SK-N-SH treated with all-trans-retinoic acid at 6 μM for 48 hours (cell line): ENCODE data around the gene PARD3B.

Experiments used
- ATAC-seq: fragments of 200-7000 bp; cut with Tn5 transposase; 3 replicates; pipeline ENCODE4 v1.9.1; 2020; ENCODE audit warnings: mild to moderate bottlenecking, moderate library complexity
- ARNTL ChIP-seq: fragments of 450-650 bp; formaldehyde crosslinking; IDR thresholded peaks from 2 replicates; pipeline ENCODE4 v1.5.0; 2020; ENCODE audit warnings: low read depth, mild to moderate bottlenecking, moderate library complexity, borderline replicate concordance
- BACH2 ChIP-seq: fragments of 250-450 bp; sonication (Bioruptor Pico); IDR thresholded peaks from 2 replicates; pipeline ENCODE4 v1.9.0; 2021; ENCODE audit warnings: mild to moderate bottlenecking, borderline replicate concordance
- CSDC2 ChIP-seq: fragments of 250-450 bp; sonication (Bioruptor Pico); IDR thresholded peaks from 2 replicates; pipeline ENCODE4 v1.5.0; 2020; ENCODE audit warnings: mild to moderate bottlenecking, moderate library complexity
- ESRRG ChIP-seq: fragments of 250-450 bp; sonication (Bioruptor Pico); IDR thresholded peaks from 2 replicates; pipeline ENCODE4 v1.6.1; 2021; ENCODE audit warnings: mild to moderate bottlenecking
- GLIS3 ChIP-seq: fragments of 250-450 bp; sonication (Bioruptor Pico); IDR thresholded peaks from 2 replicates; pipeline ENCODE4 v1.5.0; 2020; ENCODE audit warnings: mild to moderate bottlenecking, moderate library complexity
- ISL1 ChIP-seq: fragments of 250-450 bp; sonication (Bioruptor Pico); IDR thresholded peaks from 2 replicates; pipeline ENCODE4 v2.1.2; 2022; ENCODE audit warnings: mild to moderate bottlenecking, moderate library complexity
- OSR1 ChIP-seq: fragments of 250-450 bp; sonication (Bioruptor Pico); IDR thresholded peaks from 2 replicates; pipeline ENCODE4 v1.8.0; 2022; ENCODE audit warnings: moderate library complexity, mild to moderate bottlenecking, inconsistent platforms
- PATZ1 ChIP-seq: fragments of 250-450 bp; sonication (Bioruptor Pico); IDR thresholded peaks from 2 replicates; pipeline ENCODE4 v1.8.0; 2020; ENCODE audit warnings: mild to moderate bottlenecking, moderate library complexity, borderline replicate concordance
- POU6F1 ChIP-seq: fragments of 250-450 bp; sonication (Bioruptor Pico); IDR thresholded peaks from 2 replicates; pipeline ENCODE4 v1.8.0; 2021; ENCODE audit warnings: low read depth, mild to moderate bottlenecking, moderate library complexity, borderline replicate concordance
- PPARA ChIP-seq: fragments of 250-450 bp; sonication (Bioruptor Pico); IDR thresholded peaks from 2 replicates; pipeline ENCODE4 v1.5.0; 2020; ENCODE audit warnings: mild to moderate bottlenecking, borderline replicate concordance
- RARB ChIP-seq: fragments of 250-450 bp; sonication (Bioruptor Pico); IDR thresholded peaks from 2 replicates; pipeline ENCODE4 v1.8.0; 2021; ENCODE audit warnings: mild to moderate bottlenecking, moderate library complexity
- SNAI2 ChIP-seq: fragments of 250-450 bp; sonication (Bioruptor Pico); IDR thresholded peaks from 2 replicates; pipeline ENCODE4 v1.5.0; 2020; ENCODE audit warnings: mild to moderate bottlenecking, moderate library complexity
- TCF4 ChIP-seq: fragments of 250-450 bp; sonication (Bioruptor Pico); IDR thresholded peaks from 2 replicates; pipeline ENCODE4 v1.8.0; 2021; ENCODE audit warnings: mild to moderate bottlenecking, moderate library complexity, borderline replicate concordance
- TOX ChIP-seq: fragments of 250-450 bp; sonication (Bioruptor Pico); IDR thresholded peaks from 2 replicates; pipeline ENCODE4 v1.8.0; 2021; ENCODE audit warnings: mild to moderate bottlenecking, moderate library complexity, borderline replicate concordance
- ZC3H10 ChIP-seq: fragments of 250-450 bp; sonication (Bioruptor Pico); IDR thresholded peaks from 2 replicates; pipeline ENCODE4 v1.5.1; 2021; ENCODE audit warnings: mild to moderate bottlenecking, moderate library complexity
- ZFP3 ChIP-seq: fragments of 250-450 bp; sonication (Bioruptor Pico); IDR thresholded peaks from 2 replicates; pipeline ENCODE4 v1.5.0; 2020; ENCODE audit warnings: mild to moderate bottlenecking, moderate library complexity
- ZFP30 ChIP-seq: fragments of 450-650 bp; formaldehyde crosslinking; IDR thresholded peaks from 2 replicates; pipeline ENCODE4 v1.5.0; 2022; ENCODE audit warnings: mild to moderate bottlenecking, moderate library complexity
- ZNF565 ChIP-seq: fragments of 450-650 bp; formaldehyde crosslinking; conservative IDR thresholded peaks from 2 replicates; pipeline ENCODE4 v1.5.0; 2020; ENCODE audit warnings: low read depth, mild to moderate bottlenecking, moderate library complexity
- ZNF70 ChIP-seq: fragments of 450-650 bp; formaldehyde crosslinking; IDR thresholded peaks from 2 replicates; pipeline ENCODE4 v1.5.0; 2020; ENCODE audit warnings: mild to moderate bottlenecking, moderate library complexity
- ZNF8 ChIP-seq: fragments of 450-650 bp; formaldehyde crosslinking; IDR thresholded peaks from 2 replicates; pipeline ENCODE4 v1.5.0; 2020; ENCODE audit warnings: mild to moderate bottlenecking, moderate library complexity
- TF ChIP-seq, protein P1 (sequence below): fragments of 250-450 bp; sonication (Bioruptor Pico); IDR thresholded peaks from 2 replicates; pipeline ENCODE4 v1.5.1; 2021; ENCODE audit warnings: mild to moderate bottlenecking, moderate library complexity
- TF ChIP-seq, protein P2 (sequence below): fragments of 250-450 bp; sonication (Bioruptor Pico); IDR thresholded peaks from 2 replicates; pipeline ENCODE4 v1.5.0; 2020; ENCODE audit warnings: mild to moderate bottlenecking, moderate library complexity
- TF ChIP-seq, protein P3 (sequence below): fragments of 250-450 bp; sonication (Bioruptor Pico); IDR thresholded peaks from 2 replicates; pipeline ENCODE4 v1.5.1; 2020; ENCODE audit warnings: low read depth, mild to moderate bottlenecking, moderate library complexity

Gene PARD3B

DNA sequence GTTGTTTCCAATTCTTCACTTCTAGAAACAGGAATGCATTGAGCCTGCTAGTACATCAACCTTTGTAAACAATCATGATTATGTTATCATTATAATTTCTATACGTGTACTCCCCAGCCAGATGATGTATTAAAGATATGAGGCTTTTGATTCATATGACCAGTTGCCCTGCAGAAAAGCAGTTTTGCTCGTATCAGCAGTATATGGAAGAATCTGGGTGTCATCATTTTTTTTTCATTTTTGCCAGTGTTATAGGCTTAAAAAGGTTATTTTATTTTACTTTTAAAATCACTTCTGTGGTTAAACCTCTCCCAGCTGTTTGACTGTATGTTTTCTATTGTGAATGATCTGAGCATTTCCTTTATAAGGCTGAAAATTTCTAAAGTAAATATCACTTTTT lies 665.2 kb downstream of the PARD3B start (continued):
- TF ChIP-seq POU6F1: no peak
- TF ChIP-seq ZNF70: no peak
- TF ChIP-seq, protein P1, sequence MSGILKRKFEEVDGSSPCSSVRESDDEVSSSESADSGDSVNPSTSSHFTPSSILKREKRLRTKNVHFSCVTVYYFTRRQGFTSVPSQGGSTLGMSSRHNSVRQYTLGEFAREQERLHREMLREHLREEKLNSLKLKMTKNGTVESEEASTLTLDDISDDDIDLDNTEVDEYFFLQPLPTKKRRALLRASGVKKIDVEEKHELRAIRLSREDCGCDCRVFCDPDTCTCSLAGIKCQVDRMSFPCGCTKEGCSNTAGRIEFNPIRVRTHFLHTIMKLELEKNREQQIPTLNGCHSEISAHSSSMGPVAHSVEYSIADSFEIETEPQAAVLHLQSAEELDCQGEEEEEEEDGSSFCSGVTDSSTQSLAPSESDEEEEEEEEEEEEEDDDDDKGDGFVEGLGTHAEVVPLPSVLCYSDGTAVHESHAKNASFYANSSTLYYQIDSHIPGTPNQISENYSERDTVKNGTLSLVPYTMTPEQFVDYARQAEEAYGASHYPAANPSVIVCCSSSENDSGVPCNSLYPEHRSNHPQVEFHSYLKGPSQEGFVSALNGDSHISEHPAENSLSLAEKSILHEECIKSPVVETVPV (CRISPR knock-in tag): no peak

DNA sequence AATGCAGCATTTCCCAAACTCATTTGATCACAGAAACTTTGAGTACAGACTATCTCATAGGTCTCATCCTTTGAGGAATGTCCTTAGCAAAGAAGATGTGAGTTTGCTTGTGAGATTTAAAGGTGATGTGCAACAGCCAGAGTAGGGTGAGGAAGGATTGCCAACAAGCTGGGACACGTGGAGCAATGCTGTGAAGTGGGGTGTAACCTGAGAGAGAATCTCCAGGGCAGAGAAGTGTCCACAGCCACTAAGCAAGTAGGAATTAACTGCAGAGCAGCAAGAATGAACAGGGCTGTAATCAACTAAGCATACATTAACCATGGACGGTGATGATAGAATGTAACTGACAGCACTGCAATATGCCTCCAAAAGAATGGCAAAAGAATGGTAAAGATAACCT lies 667.1 kb downstream of the PARD3B start:
- no peak for TF ChIP-seq ZNF70
- TF ChIP-seq SNAI2 (CRISPR knock-in tag): no peak
- no peak for TF ChIP-seq GLIS3 (CRISPR knock-in tag)
- TF ChIP-seq, protein P1 (CRISPR knock-in tag): no peak
- TF ChIP-seq ARNTL (CRISPR knock-in tag): no peak
- TF ChIP-seq ISL1: no peak
- TF ChIP-seq ZNF565 (CRISPR knock-in tag): no peak
- TF ChIP-seq RARB (CRISPR knock-in tag): no peak
- no peak for TF ChIP-seq BACH2 (CRISPR knock-in tag)
- TF ChIP-seq ZNF8 (CRISPR knock-in tag): no peak
- TF ChIP-seq, protein P2, sequence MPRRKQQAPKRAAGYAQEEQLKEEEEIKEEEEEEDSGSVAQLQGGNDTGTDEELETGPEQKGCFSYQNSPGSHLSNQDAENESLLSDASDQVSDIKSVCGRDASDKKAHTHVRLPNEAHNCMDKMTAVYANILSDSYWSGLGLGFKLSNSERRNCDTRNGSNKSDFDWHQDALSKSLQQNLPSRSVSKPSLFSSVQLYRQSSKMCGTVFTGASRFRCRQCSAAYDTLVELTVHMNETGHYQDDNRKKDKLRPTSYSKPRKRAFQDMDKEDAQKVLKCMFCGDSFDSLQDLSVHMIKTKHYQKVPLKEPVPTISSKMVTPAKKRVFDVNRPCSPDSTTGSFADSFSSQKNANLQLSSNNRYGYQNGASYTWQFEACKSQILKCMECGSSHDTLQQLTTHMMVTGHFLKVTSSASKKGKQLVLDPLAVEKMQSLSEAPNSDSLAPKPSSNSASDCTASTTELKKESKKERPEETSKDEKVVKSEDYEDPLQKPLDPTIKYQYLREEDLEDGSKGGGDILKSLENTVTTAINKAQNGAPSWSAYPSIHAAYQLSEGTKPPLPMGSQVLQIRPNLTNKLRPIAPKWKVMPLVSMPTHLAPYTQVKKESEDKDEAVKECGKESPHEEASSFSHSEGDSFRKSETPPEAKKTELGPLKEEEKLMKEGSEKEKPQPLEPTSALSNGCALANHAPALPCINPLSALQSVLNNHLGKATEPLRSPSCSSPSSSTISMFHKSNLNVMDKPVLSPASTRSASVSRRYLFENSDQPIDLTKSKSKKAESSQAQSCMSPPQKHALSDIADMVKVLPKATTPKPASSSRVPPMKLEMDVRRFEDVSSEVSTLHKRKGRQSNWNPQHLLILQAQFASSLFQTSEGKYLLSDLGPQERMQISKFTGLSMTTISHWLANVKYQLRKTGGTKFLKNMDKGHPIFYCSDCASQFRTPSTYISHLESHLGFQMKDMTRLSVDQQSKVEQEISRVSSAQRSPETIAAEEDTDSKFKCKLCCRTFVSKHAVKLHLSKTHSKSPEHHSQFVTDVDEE: no peak
- no peak for TF ChIP-seq ZFP3
- no peak for TF ChIP-seq TOX (CRISPR knock-in tag)
- TF ChIP-seq ESRRG (CRISPR knock-in tag): no peak
- no peak for TF ChIP-seq ZFP30
- no peak for TF ChIP-seq POU6F1
- no peak for TF ChIP-seq ZC3H10 (CRISPR knock-in tag)
- TF ChIP-seq TCF4 (CRISPR knock-in tag): no peak
- ATAC-seq: no peak

- no peak for ATAC-seq
These were observed 670.8 kb downstream of the PARD3B start for GRCh38 chr2:205216092-205216491.

More at GRCh38 chr2:205216092-205216491, 670.8 kb downstream of the PARD3B start:
- no peak for TF ChIP-seq ZC3H10 (CRISPR knock-in tag)
- no peak for TF ChIP-seq PPARA (CRISPR knock-in tag)
- TF ChIP-seq ZNF70: no peak
- no peak for TF ChIP-seq RARB (CRISPR knock-in tag)
- TF ChIP-seq, protein P3, sequence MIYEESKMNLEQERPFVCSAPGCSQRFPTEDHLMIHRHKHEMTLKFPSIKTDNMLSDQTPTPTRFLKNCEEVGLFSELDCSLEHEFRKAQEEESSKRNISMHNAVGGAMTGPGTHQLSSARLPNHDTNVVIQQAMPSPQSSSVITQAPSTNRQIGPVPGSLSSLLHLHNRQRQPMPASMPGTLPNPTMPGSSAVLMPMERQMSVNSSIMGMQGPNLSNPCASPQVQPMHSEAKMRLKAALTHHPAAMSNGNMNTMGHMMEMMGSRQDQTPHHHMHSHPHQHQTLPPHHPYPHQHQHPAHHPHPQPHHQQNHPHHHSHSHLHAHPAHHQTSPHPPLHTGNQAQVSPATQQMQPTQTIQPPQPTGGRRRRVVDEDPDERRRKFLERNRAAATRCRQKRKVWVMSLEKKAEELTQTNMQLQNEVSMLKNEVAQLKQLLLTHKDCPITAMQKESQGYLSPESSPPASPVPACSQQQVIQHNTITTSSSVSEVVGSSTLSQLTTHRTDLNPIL (CRISPR knock-in tag): no peak
- no peak for TF ChIP-seq TCF4 (CRISPR knock-in tag)
- no peak for TF ChIP-seq BACH2 (CRISPR knock-in tag)
- TF ChIP-seq OSR1 (CRISPR knock-in tag): no peak
- TF ChIP-seq, protein P1 (CRISPR knock-in tag): no peak
- no peak for TF ChIP-seq GLIS3 (CRISPR knock-in tag)
- no peak for TF ChIP-seq ARNTL (CRISPR knock-in tag)
- no peak for TF ChIP-seq PATZ1 (CRISPR knock-in tag)
- no peak for TF ChIP-seq CSDC2 (CRISPR knock-in tag)
- no peak for TF ChIP-seq ZFP30
- no peak for TF ChIP-seq TOX (CRISPR knock-in tag)
- no peak for TF ChIP-seq ESRRG (CRISPR knock-in tag)
- no peak for TF ChIP-seq ZNF565 (CRISPR knock-in tag)
